Ascending aorta (tissue), 2 donors: Measurements from ENCODE around the gene LENG9. TPM values are rescaled to one million over a fixed set of nuclear protein-coding genes. Genes with fewer than 3 reads are reported as not detected.

Source experiments
- DNase-seq, 2 donors: peaks; one replicate each; pipeline ENCODE4 v3.0.0-alpha.2; 2019; ENCODE audit warnings: low spot score in 2 of 2
- H3K27ac ChIP-seq, 2 donors: fragments of 200-600 bp; sonication (generic); one replicate each; pipeline ENCODE4 v1.5.1; 2016 to 2017; ENCODE audit warnings: mild to moderate bottlenecking in 1 of 2
- H3K27me3 ChIP-seq: fragments of 200-600 bp; sonication (generic); one replicate; pipeline ENCODE4 v1.5.1; 2017
- H3K36me3 ChIP-seq, 2 donors: fragments of 200-600 bp; sonication (generic); one replicate each; pipeline ENCODE4 v1.5.1; 2016
- H3K4me1 ChIP-seq, 2 donors: fragments of 200-600 bp; sonication (generic); one replicate each; pipeline ENCODE4 v1.5.1; 2016 to 2017; ENCODE audit warnings: mild to moderate bottlenecking in 1 of 2
- H3K4me3 ChIP-seq, 2 donors: fragments of 200-600 bp; sonication (generic); one replicate each; pipeline ENCODE4 v1.5.1; 2016 to 2017; ENCODE audit warnings: mild to moderate bottlenecking in 1 of 2
- H3K9me3 ChIP-seq, 2 donors: fragments of 200-600 bp; sonication (generic); one replicate each; pipeline ENCODE4 v1.5.1; 2016
- CTCF ChIP-seq, 3 experiments: fragments of 200-600 bp in 2 of 3; fragments of 450-650 bp in 1 of 3; sonication (generic) in 2 of 3; IDR thresholded peaks; one replicate each; pipeline ENCODE4 v1.5.1; 2016 to 2019; ENCODE audit warnings: antibody characterized with exemption in 3 of 3, mild to moderate bottlenecking in 1 of 3, moderate library complexity in 1 of 3
- intact Hi-C: fragments of 100-400 bp; cut with DNase I; formaldehyde crosslinking; loops from one replicate; pipeline ENCODE4 v1.15.1; 2023
- total RNA-seq: library from RNA; depleted of rRNA; stranded (reverse); fragments of >200 nt; gene quantifications from one replicate; pipeline ENCODE4 v1.1.0, GENCODE V29; 2016

LENG9 gene
- total RNA-seq, 1 donor from 2014 or later, result 10.1 TPM

GRCh38 chr19:54415208-54415900 lies 48.2 kb downstream of the LENG9 start, which contains the start of gene TTYH1:
Gene TTYH1, plus strand, starts transcription at chr19:54415464. Its CDS starts 89 bp downstream, at chr19:54415553.
- Histone ChIP-seq H3K4me3 (no peak within 1 kb of the TSS), H3K27ac (no peak within 1 kb of the TSS), H3K36me3 (no peaks in the 10 kb centered on the region), H3K27me3 (peaks cover 18% of the 10 kb centered on the region), H3K9me3 (no peaks in the 10 kb centered on the region), H3K4me1 (no peaks in the 10 kb centered on the region)
- TF ChIP-seq CTCF (IDR thresholded peaks at IDR 0.05), result no peak
- no peak for DNase-seq
- intact Hi-C loops, result no loop called here

DNA sequence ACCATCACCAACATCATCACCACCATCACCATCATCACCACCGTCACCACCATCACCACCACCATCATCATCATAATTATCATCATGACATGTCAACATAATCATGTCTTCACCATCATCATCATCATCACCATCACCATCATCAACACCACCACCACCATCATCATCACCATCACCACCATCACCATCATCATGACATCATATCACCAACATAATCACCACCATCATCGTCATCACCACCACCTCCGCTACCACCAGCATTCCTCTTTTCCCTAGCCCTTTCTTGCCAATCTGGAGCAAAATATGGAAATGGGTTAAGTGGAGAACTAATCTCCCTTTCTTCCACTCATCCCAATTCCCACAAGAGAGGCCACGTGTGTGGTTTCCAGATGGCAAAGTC lies 49.4 kb downstream of the LENG9 start:
- H3K27ac ChIP-seq, result no peak overlapping the region
- H3K27me3 ChIP-seq, result peaks cover 18% of the 10 kb centered on the region
- H3K36me3 ChIP-seq, result no peaks in the 10 kb centered on the region
- no peak for DNase-seq
- TF ChIP-seq CTCF (IDR thresholded peaks at IDR 0.05), result no peak
- H3K9me3 ChIP-seq, result no peaks in the 10 kb centered on the region
- intact Hi-C loops, result no loop called here
- no peak overlapping the region for H3K4me3 ChIP-seq
- no peaks in the 10 kb centered on the region for H3K4me1 ChIP-seq

DNA sequence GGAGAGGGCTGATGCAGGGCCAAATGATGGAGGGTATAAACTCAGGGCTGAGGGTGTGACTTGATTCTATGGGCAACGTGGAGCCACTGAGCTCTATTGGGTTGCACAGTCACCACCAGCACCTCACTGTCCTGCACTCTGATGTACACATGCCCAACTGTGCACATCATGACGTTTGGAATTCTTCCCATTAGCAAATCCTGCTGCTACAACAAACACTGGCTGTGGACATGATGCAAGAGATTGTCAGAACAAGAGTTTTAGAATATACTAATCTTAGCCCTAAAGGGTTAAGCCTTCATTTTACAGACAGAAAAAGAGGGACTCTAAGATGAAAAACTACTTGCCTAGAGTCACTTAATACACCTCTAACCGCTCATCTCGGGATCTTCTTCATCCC lies 50.7 kb downstream of the LENG9 start:
- Histone ChIP-seq H3K27ac (no peak overlapping the region), H3K4me3 (no peak overlapping the region), H3K36me3 (no peaks in the 10 kb centered on the region), H3K9me3 (no peaks in the 10 kb centered on the region), H3K27me3 (peaks cover 18% of the 10 kb centered on the region), H3K4me1 (no peaks in the 10 kb centered on the region)
- intact Hi-C loops, result no loop called here
- DNase-seq, result no peak
- no peak for TF ChIP-seq CTCF (IDR thresholded peaks at IDR 0.05)

Other genes starting within 250 kb of the LENG9 start
- 38.2 TPM for gene LILRB3, start 240.8 kb downstream of the LENG9 start, total RNA-seq
- gene LILRA6, start 221.0 kb downstream of the LENG9 start, total RNA-seq, result 25.1 TPM
- gene LILRB5, start 206.5 kb downstream of the LENG9 start, total RNA-seq, result 38.2 TPM
- 0.11 TPM for gene LILRB2, start 182.7 kb downstream of the LENG9 start, total RNA-seq
- gene LILRA5, start 150.6 kb downstream of the LENG9 start, total RNA-seq, result not detected
- gene LILRA4, start 124.6 kb downstream of the LENG9 start, total RNA-seq, result not detected
- 11.1 TPM for gene LAIR1, start 98.8 kb downstream of the LENG9 start, total RNA-seq
- 58.4 TPM for gene TTYH1, start 48.3 kb downstream of the LENG9 start, total RNA-seq
- gene LENG8, start 14.6 kb downstream of the LENG9 start, total RNA-seq, result 402 TPM
- 153 TPM for gene CDC42EP5, start 9.5 kb upstream of the LENG9 start, total RNA-seq
- gene LAIR2, start 39.1 kb upstream of the LENG9 start, total RNA-seq, result not detected
- gene LILRA2, start 110.0 kb upstream of the LENG9 start, total RNA-seq, result not detected
- not detected for gene LILRA1, start 129.9 kb upstream of the LENG9 start, total RNA-seq
- gene LILRB1, start 166.7 kb upstream of the LENG9 start, total RNA-seq, result 2.7 TPM
- gene LILRB4, start 199.2 kb upstream of the LENG9 start, total RNA-seq, result 0.64 TPM